Effector CD8-positive, alpha-beta T cell (primary cell): ENCODE measurements around the gene TAS2R50.
"Not testable (repeated sequence)": the region's sequence is repeated elsewhere in the genome, so short reads cannot be mapped to it uniquely, and the experiment has no call there.

Experiments
- DNase-seq: peaks from one replicate; lab custom pipeline; 2025; lab: John Stamatoyannopoulos, UW
- total RNA-seq, 4 experiments: gene quantifications; one replicate each; lab custom pipeline; 2026; lab: John Stamatoyannopoulos, UW

Gene TAS2R50
- total RNA-seq, result 0.29 to 2.0 (median 1.2) reads per million in 4 experiments

- DNase-seq, result no peak
Measured at GRCh38 chr12:10986812-10987211, at the start of gene TAS2R50. TAS2R50 (minus strand) TSS chr12:10986912; CDS start chr12:10986860, 52 bp downstream.

GRCh38 chr12:11033959-11034358 is 47.2 kb upstream of the TAS2R50 start:
- DNase-seq, result not testable (repeated sequence)

GRCh38 chr12:11031307-11031706 is 44.6 kb upstream of the TAS2R50 start, which contains the start of gene TAS2R31:
TAS2R31 (minus strand) TSS chr12:11031407; CDS start chr12:11031335, 72 bp downstream.
- no peak for DNase-seq

GRCh38 chr12:11026118-11026517 is 39.4 kb upstream of the TAS2R50 start:
- no peak for DNase-seq

DNA sequence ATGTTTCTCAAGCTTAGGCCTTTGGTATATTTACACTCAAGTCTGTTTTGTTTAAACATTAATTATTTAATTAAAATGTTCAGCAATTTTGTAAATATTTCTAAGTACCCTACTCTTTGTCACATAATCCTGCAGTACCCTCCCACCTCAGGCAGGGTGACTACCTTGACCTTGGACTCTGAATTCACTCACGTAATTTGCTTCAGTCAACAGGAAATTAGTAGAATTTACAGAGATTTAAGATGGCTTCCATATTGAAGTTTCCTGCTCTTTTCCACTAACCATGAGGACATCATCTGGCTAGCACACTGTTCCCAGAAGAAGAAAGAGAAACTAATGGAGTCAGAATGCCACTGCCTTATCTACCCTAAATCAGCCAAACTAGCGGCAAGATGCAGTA is 36.7 kb upstream of the TAS2R50 start:
- DNase-seq, result no peak

GRCh38 chr12:11022520-11022919 is 35.8 kb upstream of the TAS2R50 start, which contains the start of gene TAS2R19:
TAS2R19 (minus strand) TSS chr12:11022620; CDS start chr12:11022571, 49 bp downstream.
- no peak for DNase-seq

DNA sequence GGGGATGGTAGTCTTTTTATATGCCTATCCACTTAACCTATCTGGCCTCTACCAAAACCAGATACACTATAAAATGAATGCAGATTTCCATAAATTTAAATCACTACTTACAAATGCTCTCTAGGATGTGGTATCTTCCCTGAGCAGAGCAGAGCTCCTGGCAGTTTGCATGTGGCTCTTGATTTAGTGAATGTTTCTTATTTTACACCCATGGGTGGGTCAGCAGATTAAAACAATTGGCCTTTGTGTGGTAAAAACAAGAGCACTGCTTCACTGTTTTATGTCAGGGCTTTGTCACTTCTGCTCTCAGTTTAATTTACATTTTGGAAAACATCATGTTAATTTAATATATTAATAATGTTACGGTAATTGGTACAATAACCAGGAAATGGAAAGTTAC is 30.2 kb upstream of the TAS2R50 start:
- DNase-seq, result no peak

DNA sequence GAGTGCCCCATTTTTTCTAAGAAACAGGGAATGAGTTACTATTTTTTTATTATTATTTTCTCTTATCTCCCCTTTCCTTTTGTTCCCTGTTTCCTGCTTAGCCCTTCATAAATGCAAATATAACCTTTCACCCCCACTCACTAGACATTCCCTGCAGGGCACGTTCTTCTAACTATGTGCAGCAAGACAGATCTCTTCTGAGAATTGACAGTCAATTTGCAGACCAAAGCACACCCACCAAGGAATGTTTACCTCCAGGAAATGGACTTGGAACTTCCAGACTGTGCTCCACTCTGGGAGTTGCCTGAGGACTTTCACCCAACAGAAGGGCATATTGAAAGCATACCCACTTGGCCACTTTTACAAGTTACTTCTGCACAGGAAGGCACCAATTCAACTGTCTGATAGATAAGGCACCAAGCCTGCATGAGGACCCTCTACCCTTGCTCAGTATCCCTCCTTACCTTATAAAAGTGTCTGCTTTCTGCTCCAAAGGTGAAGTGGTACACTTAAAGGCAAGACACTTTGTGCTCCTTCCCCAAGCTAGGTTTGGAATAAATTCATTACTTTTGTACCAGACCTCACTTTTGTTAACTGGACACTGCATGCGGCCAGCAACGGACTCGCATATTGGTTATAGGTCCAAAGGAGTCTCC is 29.2 kb upstream of the TAS2R50 start:
- no peak for DNase-seq

GRCh38 chr12:11014234-11014633 is 27.5 kb upstream of the TAS2R50 start:
- no peak for DNase-seq

GRCh38 chr12:11007608-11008007 is 20.9 kb upstream of the TAS2R50 start:
- DNase-seq, result no peak

GRCh38 chr12:10998204-10998603 is 11.5 kb upstream of the TAS2R50 start, which contains the start of gene TAS2R20:
TAS2R20 (minus strand) TSS chr12:10998304; CDS start chr12:10997875, 429 bp downstream.
- no peak for DNase-seq

DNA sequence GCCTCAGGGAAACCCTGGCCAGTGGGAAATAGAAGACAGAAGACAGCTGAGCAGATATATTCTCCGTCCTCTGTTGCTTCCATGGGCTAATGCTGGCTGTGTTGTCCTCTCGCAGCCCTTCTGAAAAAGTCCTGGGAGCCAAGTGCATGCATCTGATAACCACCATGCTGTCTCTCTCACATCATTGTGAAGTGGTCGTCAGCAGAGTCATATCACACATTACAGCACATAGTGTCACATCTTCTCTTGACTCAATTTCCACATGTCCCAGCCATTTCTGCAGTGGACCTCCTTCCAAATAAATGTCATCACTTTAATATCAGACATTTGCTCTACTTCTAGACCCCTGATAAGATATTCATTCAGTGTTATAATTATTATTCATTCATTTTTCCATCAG is 7.6 kb upstream of the TAS2R50 start:
- no peak for DNase-seq

- DNase-seq, result no peak
Measured at GRCh38 chr12:10989107-10989506, 2.4 kb upstream of the TAS2R50 start.

DNA sequence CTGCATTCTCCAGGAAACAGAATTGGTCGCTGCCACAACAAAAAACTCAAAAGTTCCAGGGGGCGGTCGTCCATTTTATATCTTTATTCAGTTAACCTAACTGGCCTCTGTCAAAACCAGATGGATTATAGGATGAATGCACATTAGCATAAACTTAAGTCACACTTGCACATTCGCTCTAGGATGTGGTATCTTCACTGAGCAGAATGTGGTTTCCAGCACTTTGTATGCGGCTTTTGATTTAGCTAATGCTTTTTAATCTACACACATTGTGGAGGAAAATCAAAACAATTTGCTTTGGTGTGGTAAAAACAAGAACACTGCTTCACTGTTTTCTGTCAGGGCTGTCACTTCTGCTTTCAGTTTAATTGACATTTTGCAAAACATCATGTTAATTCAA is 4.5 kb downstream of the TAS2R50 start:
- peak; percentile 4 for DNase-seq

GRCh38 chr12:10974965-10975364 is 11.7 kb downstream of the TAS2R50 start:
- no peak for DNase-seq

- DNase-seq, result no peak
Measured at GRCh38 chr12:10968765-10969456, 17.8 kb downstream of the TAS2R50 start.

DNA sequence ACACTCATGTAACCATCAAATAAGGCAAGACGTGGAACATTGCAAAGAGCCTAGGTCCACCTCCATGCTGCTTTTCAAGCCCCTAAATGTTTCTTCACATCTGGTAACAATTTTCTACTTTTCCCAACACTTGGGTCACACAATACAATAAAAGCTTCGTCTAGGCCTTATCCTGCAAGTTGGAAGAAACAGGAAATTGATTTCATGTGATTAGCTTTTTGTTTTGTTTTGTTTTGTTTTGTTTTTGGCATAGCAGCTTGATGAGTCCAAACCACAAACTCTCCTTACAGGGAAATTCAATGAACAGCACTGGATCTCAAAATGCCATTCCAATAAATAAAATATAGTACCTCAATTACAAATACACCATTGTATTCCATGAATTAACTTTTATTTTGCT is 19.3 kb downstream of the TAS2R50 start:
- no peak for DNase-seq

DNA sequence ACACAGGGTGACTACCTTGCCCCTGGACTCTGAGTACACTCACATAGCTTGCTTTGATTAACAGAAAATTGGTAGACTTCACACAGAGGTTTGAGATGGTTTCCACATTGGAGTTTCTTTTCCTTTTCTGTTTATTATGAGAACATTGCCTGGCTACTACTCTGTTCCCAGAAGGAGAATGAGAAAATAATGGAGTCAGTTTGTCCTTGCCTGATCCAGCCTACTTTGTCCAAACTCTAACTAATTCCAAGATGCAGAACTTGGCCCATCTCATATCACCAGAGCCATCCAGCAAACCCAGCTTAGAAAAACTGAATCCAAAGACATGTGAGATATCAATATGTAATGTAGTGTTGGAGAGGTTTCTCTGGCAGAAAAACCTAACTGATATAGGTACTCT is 20.4 kb downstream of the TAS2R50 start:
- DNase-seq, result no peak

- DNase-seq, result no peak
Measured at GRCh38 chr12:10965476-10965875, 21.2 kb downstream of the TAS2R50 start.

DNA sequence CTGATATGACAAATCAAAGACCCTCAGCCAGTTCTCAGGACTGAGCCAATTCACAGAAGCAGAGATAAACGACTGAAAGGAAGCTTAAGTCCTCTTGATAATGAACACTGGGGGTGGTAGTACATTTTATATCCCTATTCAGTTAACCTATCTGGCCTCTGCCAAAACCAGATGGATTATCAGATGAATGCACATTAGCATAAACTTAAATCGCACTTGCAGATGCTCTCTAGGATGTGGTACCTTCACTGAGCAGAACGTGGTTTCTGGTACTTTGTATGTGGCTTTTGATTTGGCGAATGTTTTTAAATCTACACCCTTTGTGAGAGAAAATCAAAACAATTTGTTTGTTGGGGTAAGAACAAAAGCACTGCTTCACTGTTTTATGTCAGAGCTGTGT is 26.5 kb downstream of the TAS2R50 start:
- DNase-seq, result no peak

DNA sequence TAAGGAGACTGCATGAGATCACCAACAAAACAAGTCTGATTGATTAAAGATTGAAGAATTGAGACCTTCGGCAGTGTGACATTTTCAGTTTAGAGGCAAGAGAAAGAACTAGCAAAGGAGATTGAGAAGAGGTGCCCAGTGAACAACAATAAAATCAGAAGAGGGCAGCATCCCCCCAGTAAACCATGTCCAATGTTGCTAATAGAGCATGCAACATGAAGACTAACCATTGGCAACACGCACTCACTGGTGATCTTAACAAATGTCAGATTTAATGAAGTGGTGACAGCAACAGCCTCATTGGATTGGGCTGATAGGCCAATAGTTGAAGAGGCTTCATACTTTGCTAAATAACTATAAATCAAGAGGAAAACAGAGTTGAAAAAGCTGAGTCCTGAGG is 26.9 kb downstream of the TAS2R50 start:
- DNase-seq, result no peak

- DNase-seq, result no peak
Measured at GRCh38 chr12:10957741-10958140, 29.0 kb downstream of the TAS2R50 start.

GRCh38 chr12:10956085-10956484 is 30.6 kb downstream of the TAS2R50 start:
- DNase-seq, result no peak
